Loucy (cell line): ENCODE data around the gene CLECL1.
A peak's percentile ranks its signal among the peaks of the same experiment; 100 is the strongest.

Experiments used
- H2AFZ ChIP-seq: fragments of 200-600 bp; sonication (generic); 2 replicates; pipeline ENCODE4 v1.6.0; 2016; ENCODE audit warnings: antibody characterized with exemption, mild to moderate bottlenecking, low read length, moderate library complexity
- H3F3A ChIP-seq: fragments of 200-600 bp; 2 replicates; pipeline ENCODE4 v1.6.0; 2016; ENCODE audit warnings: antibody characterized with exemption, low read depth, mild to moderate bottlenecking
- H3K27me3 ChIP-seq: fragments of 200-600 bp; sonication (generic); 2 replicates; pipeline ENCODE4 v1.6.1; 2014; ENCODE audit warnings: low read length, mild to moderate bottlenecking; ENCODE audit not compliant: insufficient read depth, poor library complexity, severe bottlenecking
- H3K36me3 ChIP-seq: fragments of 200-600 bp; sonication (generic); 2 replicates; pipeline ENCODE4 v1.6.1; 2016; ENCODE audit warnings: low read length; ENCODE audit not compliant: insufficient read depth
- H3K4me1 ChIP-seq: fragments of 200-600 bp; sonication (generic); 2 replicates; pipeline ENCODE4 v1.5.1; 2014; ENCODE audit warnings: low read length, mild to moderate bottlenecking; ENCODE audit not compliant: insufficient read depth, poor library complexity, severe bottlenecking
- H3K4me2 ChIP-seq: fragments of 200-600 bp; sonication (generic); 2 replicates; pipeline ENCODE4 v1.6.0; 2014; ENCODE audit warnings: antibody characterized with exemption, low read length, low read depth, mild to moderate bottlenecking; ENCODE audit not compliant: poor library complexity, severe bottlenecking
- H3K4me3 ChIP-seq: fragments of 200-600 bp; sonication (generic); 2 replicates; pipeline ENCODE4 v1.5.1; 2014; ENCODE audit warnings: low read length, mild to moderate bottlenecking, mixed read lengths; ENCODE audit not compliant: poor library complexity, severe bottlenecking
- H3K79me2 ChIP-seq: fragments of 200-600 bp; sonication (generic); 2 replicates; pipeline ENCODE4 v1.6.1; 2014; ENCODE audit warnings: low read length; ENCODE audit not compliant: insufficient read depth
- H3K9ac ChIP-seq: fragments of 200-600 bp; sonication (generic); 2 replicates; pipeline ENCODE4 v1.6.0; 2014; ENCODE audit warnings: mild to moderate bottlenecking, low read depth, low read length, moderate library complexity; ENCODE audit not compliant: poor library complexity, severe bottlenecking
- H3K9me2 ChIP-seq: fragments of 200-600 bp; sonication (generic); replicated peaks from 2 replicates; pipeline ENCODE4 v1.6.1; 2016; ENCODE audit warnings: low read depth, low read length, mixed read lengths
- H3K9me3 ChIP-seq: fragments of 200-600 bp; sonication (generic); 2 replicates; pipeline ENCODE4 v1.6.1; 2014; ENCODE audit warnings: mild to moderate bottlenecking, antibody characterized with exemption, low read length, low read depth; ENCODE audit not compliant: insufficient read depth
- H4K20me1 ChIP-seq: fragments of 200-600 bp; sonication (generic); 2 replicates; pipeline ENCODE4 v1.6.0; 2014; ENCODE audit warnings: antibody characterized with exemption, low read length, mild to moderate bottlenecking; ENCODE audit not compliant: insufficient read depth, poor library complexity, severe bottlenecking
- EZH2phosphoT487 ChIP-seq: fragments of 200-600 bp; IDR thresholded peaks from 2 replicates; pipeline ENCODE4 v1.6.1; 2018; ENCODE audit warnings: antibody characterized with exemption, mild to moderate bottlenecking, moderate library complexity, borderline replicate concordance
- TF ChIP-seq, protein P1 (sequence below): fragments of 200-600 bp; sonication (generic); conservative IDR thresholded peaks from 2 replicates; pipeline ENCODE4 v1.5.1; 2014; ENCODE audit warnings: mild to moderate bottlenecking, antibody characterized with exemption, low read length

CLECL1 gene

DNA sequence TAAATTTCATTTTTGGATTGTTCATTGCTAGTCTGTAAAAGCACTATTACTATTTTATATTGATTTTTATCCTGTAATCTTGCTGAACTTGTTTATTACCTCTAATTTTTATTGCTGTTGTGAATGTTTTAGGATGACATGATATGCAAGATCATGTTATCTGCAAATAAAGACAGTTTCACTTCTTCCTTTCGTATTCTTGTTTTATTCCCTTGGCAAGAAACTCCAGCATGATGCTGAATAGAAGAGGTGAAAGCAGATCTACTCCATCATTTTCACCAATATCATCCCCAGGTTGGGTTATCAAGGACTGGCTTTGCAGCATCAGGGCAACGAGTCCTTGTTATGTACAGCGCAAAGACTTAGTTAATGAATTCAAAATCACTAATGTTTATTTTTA, 2.7 kb upstream of the CLECL1 start:
- Histone ChIP-seq H2AFZ (no peak overlapping the region), H3F3A (no peaks in the 10 kb centered on the region), H3K4me3 (no peak overlapping the region), H3K9me3 (no peaks in the 10 kb centered on the region), H3K36me3 (no peaks in the 10 kb centered on the region), H3K27me3 (no peaks in the 10 kb centered on the region), H3K79me2 (no peaks in the 10 kb centered on the region), H4K20me1 (no peaks in the 10 kb centered on the region), H3K4me1 (peaks cover 21% of the 10 kb centered on the region), H3K9me2 (no peaks in the 10 kb centered on the region), H3K4me2 (no peak overlapping the region), H3K9ac (no peak overlapping the region)
- TF ChIP-seq, protein P1, sequence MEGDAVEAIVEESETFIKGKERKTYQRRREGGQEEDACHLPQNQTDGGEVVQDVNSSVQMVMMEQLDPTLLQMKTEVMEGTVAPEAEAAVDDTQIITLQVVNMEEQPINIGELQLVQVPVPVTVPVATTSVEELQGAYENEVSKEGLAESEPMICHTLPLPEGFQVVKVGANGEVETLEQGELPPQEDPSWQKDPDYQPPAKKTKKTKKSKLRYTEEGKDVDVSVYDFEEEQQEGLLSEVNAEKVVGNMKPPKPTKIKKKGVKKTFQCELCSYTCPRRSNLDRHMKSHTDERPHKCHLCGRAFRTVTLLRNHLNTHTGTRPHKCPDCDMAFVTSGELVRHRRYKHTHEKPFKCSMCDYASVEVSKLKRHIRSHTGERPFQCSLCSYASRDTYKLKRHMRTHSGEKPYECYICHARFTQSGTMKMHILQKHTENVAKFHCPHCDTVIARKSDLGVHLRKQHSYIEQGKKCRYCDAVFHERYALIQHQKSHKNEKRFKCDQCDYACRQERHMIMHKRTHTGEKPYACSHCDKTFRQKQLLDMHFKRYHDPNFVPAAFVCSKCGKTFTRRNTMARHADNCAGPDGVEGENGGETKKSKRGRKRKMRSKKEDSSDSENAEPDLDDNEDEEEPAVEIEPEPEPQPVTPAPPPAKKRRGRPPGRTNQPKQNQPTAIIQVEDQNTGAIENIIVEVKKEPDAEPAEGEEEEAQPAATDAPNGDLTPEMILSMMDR: no peak
- TF ChIP-seq EZH2phosphoT487: no peak

DNA sequence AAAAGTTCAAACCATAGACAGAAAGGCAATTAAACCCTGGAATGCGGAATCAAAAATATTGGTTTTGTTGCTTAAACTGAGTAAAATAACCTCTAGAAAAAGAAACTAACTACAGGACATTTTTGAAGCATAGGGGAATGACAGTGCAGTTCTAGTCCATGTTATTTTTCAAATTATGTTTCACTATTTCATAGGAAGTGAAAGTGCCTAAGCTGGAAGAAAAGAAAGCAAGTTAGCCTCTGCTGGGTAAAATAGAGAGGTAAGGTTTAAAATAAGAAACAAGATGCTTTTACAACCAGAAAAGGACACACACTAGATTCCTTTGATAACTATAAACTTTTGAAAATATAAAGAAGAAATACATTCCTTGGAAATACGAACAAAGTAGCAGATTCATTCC, 1.1 kb downstream of the CLECL1 start:
- Histone ChIP-seq H3K9ac (no peak overlapping the region), H3K4me3 (no peak overlapping the region), H3K4me1 (peaks cover 14% of the 10 kb centered on the region), H3K9me2 (no peaks in the 10 kb centered on the region), H3F3A (no peaks in the 10 kb centered on the region; the same call in 1 of the 2 replicates), H3K79me2 (no peaks in the 10 kb centered on the region), H3K27me3 (no peaks in the 10 kb centered on the region), H3K36me3 (no peaks in the 10 kb centered on the region), H3K9me3 (no peaks in the 10 kb centered on the region), H2AFZ (peak overlapping the region; percentile 89), H3K4me2 (peak overlapping the region; percentile 21), H4K20me1 (no peaks in the 10 kb centered on the region)
- TF ChIP-seq EZH2phosphoT487: no peak
- TF ChIP-seq, protein P1: no peak

DNA sequence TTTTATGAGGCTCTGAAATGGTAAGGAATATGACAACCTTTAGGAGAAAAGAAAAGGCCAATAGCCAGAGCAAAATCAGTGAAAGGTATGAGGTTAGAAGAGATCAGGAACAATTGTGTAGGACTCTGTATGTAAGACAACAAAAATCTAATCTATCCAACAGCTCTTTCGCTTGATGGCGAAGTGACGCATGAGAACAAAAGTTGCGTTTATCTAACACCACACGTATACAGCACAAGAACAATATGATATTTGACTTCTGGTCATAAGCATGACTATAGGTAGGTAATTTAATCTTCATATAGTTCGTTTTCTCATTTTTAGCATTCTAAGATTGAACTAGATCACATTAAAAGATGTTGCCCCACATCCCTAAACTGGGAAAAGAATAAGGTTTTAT, 1.5 kb downstream of the CLECL1 start:
- Histone ChIP-seq H3K9me2 (no peaks in the 10 kb centered on the region), H3K4me1 (peaks cover 10% of the 10 kb centered on the region), H3K4me2 (peak overlapping the region; percentile 21), H3K27me3 (no peaks in the 10 kb centered on the region), H3K9ac (no peak overlapping the region), H3K79me2 (no peaks in the 10 kb centered on the region), H3K36me3 (no peaks in the 10 kb centered on the region), H3F3A (no peaks in the 10 kb centered on the region; the same call in 1 of the 2 replicates), H3K4me3 (no peak overlapping the region), H2AFZ (0 out of 2 replicates have a peak overlapping the region, but pooled peaks have one; percentile 89), H4K20me1 (no peaks in the 10 kb centered on the region), H3K9me3 (no peaks in the 10 kb centered on the region)
- TF ChIP-seq, protein P1: no peak
- TF ChIP-seq EZH2phosphoT487: no peak
